ENCODE data around the gene RDX.

RDX gene

GRCh38 chr11:110126936-110127335, 169.5 kb downstream of the RDX start:
- no peak for DNase-seq

- DNase-seq, result no peak
Measured at GRCh38 chr11:110125632-110126031, 170.8 kb downstream of the RDX start.
